ENCODE data around the gene SELENON. TPM values are rescaled to one million over a fixed set of nuclear protein-coding genes. Genes with fewer than 3 reads are reported as not detected.

SELENON gene
- total and polyA plus RNA-seq, 2 of the 13 experiments (the other 11 are each of a cell fraction or from before 2014, with no cell fraction given), result 3.8 to 8.0 TPM

DNA sequence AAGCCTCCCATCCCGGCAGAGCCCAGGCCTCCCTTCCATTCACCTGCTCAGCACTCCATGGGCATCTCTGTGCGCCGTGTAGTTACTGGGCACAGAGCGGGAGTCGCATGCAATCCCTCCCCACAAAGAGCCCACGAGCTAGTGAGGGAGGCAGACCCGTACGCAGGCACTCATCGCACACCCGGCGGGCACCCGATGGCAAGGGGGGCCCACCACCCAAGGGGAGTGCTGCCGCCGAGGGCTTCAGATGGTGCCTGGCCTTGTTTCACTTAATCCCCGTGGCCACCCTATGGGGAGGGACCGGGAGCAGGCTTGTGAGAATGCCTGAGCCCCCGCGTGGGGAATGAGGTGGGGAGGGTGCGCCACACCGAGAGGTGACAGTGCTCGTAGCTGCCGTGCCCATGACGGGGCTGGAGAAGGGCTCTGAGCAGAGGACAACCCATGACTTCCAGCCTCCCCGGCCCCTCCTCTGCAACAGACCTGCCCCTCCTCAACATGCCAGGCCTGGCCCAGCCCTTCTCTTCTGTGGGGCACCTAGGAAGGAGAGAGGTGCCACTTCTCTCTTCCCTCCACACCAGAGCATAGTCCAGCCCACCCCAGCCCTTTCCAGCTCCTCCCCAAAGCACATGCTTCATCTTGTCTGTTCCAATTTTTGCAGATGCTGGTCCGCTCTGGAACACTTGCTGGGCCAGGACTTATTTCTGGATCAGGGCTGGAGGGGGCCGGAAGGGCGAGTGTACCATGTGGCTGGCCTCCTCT is 30.2 kb upstream of the SELENON start:
- H3K36me3 ChIP-seq (replicated peaks in 1 of 2; ENCODE audit: control insufficient read depth in 1 of 2, insufficient read depth in 2 of 2, low read length in 2 of 2), result no peaks in the 10 kb centered on the region

DNA sequence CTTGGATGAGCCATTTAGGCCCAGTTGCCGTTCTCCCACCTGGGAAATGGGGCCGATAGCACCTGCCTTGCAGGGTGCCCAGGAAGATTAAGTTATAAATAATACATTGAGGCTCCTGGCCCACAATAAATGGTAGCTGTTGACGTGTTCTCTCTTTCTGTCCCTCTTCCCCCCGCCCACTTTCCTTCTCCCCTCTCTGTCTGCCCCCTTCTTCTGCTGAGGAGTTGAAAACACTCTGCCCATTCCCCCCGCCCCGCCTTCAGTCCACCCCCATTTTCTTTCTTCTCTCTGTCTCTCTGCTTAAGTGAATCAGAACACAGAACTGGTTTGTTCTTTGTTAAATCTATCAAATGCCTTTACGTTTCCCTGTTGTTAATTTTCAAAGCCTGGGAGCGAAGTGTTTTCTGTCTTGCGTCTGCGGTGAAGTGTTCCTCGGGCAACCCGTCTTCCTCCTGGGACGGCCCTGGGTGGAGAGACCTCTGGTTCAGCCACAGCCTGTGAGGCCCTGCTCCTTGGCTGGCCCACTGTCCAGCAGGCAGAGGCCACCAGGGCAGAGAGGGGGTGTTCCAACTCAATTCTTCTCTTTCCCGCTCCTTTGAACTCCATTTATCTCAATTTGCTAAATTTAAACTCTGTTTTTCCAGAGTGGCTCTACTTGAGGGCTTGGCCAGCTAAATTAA is 29.3 kb upstream of the SELENON start:
- DNase-seq (ENCODE audit: low spot score), result no peak
- no peak for FAIRE-seq
- TF ChIP-seq PRPF4 (IDR thresholded peaks at IDR 0.05; ENCODE audit: low read depth, low read length, poor library complexity, severe bottlenecking) (no peak), DDIT3 (CRISPR knock-in tag; IDR thresholded peaks at IDR 0.05) (no peak), ZNF558 (CRISPR knock-in tag; IDR thresholded peaks at IDR 0.05; ENCODE audit: borderline replicate concordance) (no peak), RXRA (CRISPR knock-in tag; IDR thresholded peaks at IDR 0.05) (no peak), ZSCAN9 (CRISPR knock-in tag; IDR thresholded peaks at IDR 0.05; ENCODE audit: borderline replicate concordance) (no peak), ZKSCAN8 (CRISPR knock-in tag; IDR thresholded peaks at IDR 0.05; ENCODE audit: borderline replicate concordance) (no peak), ZNF790 (CRISPR knock-in tag; IDR thresholded peaks at IDR 0.05; ENCODE audit: borderline replicate concordance) (no peak), ZNF296 (CRISPR knock-in tag; conservative IDR thresholded peaks at IDR 0.05) (no peak), ZNF484 (CRISPR knock-in tag; IDR thresholded peaks at IDR 0.05; ENCODE audit: borderline replicate concordance, low read depth) (no peak)
- H3K4me1 ChIP-seq (ENCODE audit: insufficient read depth, low read length), result peaks cover 60% of the 10 kb centered on the region
- ATAC-seq, result no peak
- no peaks in the 10 kb centered on the region for H3K79me2 ChIP-seq (ENCODE audit: insufficient read depth, low read length)
- peak overlapping the region; percentile 35 to 69 (median 52); a peak in 4 of 6 replicates for H3K4me3 ChIP-seq (replicated peaks in 1 of 3; ENCODE audit: insufficient read depth in 1 of 3, low read depth in 2 of 3, low read length in 3 of 3)
- H4K20me1 ChIP-seq (ENCODE audit: insufficient read depth, low read length), result no peaks in the 10 kb centered on the region
- intact Hi-C loops (cut with micrococcal nuclease; ENCODE audit: unreplicated experiment), result loop anchor here (10.0 kb wide), 1 partner anchor 76 kb away; no protein-coding TSS in a partner anchor
- in situ Hi-C loops (cut with HindIII; ENCODE audit: extremely low pct_ligation_motif_present, low pct_unique_long_range_greater_than_20kb), result no loop called here
- H2AFZ ChIP-seq (ENCODE audit: low read length), result peak overlapping the region; percentile 0
- H3K4me2 ChIP-seq (ENCODE audit: low read depth, low read length), result peak overlapping the region; percentile 93
- H3K27me3 ChIP-seq (ENCODE audit: control insufficient read depth in 1 of 2, insufficient read depth in 2 of 2, low read length in 2 of 2), result peaks cover 7 to 27% of the 10 kb centered on the region in 2 experiments
- ChIA-PET CTCF (ENCODE audit: low intra/inter-chr PET ratio, low total read pairs) (interaction anchor here (1.1 kb wide), 1 partner anchor 9 kb away, joined by 3 read pairs; no protein-coding TSS in a partner anchor), POLR2A (no interaction called here)
- 41% methylated on average over 14 of the region's 14 CpGs for WGBS (ENCODE audit: low lambda C conversion rate)
- no peaks in the 10 kb centered on the region for H3K9me3 ChIP-seq (ENCODE audit: low read length)
- no peak overlapping the region for H3K27ac ChIP-seq (ENCODE audit: extremely low read length, insufficient read depth, low read length)
- H3K9ac ChIP-seq (ENCODE audit: insufficient read depth, low read depth, low read length), result peak overlapping the region; percentile 38; the same call in 1 of the 2 replicates
- BruUV-seq (replicated peaks), result no TSS peak
- no peaks in the 10 kb centered on the region for H3K36me3 ChIP-seq (replicated peaks in 1 of 2; ENCODE audit: control insufficient read depth in 1 of 2, insufficient read depth in 2 of 2, low read length in 2 of 2)

More for the DNA sequence above, 30.2 kb upstream of the SELENON start:
- ATAC-seq (no peak), FAIRE-seq (no peak), DNase-seq (ENCODE audit: low spot score) (no peak)
- Histone ChIP-seq H3K9me3 (ENCODE audit: low read length) (no peaks in the 10 kb centered on the region), H4K20me1 (ENCODE audit: insufficient read depth, low read length) (no peaks in the 10 kb centered on the region), H3K79me2 (ENCODE audit: insufficient read depth, low read length) (no peaks in the 10 kb centered on the region), H3K27me3 (ENCODE audit: control insufficient read depth in 1 of 2, insufficient read depth in 2 of 2, low read length in 2 of 2) (peaks cover 7 to 21% of the 10 kb centered on the region in 2 experiments), H3K9ac (ENCODE audit: insufficient read depth, low read depth, low read length) (no peak overlapping the region), H2AFZ (ENCODE audit: low read length) (no peak overlapping the region), H3K27ac (ENCODE audit: extremely low read length, insufficient read depth, low read length) (no peak overlapping the region), H3K4me3 (replicated peaks in 1 of 3; ENCODE audit: insufficient read depth in 1 of 3, low read depth in 2 of 3, low read length in 3 of 3) (no peak overlapping the region), H3K4me2 (ENCODE audit: low read depth, low read length) (no peak overlapping the region), H3K4me1 (ENCODE audit: insufficient read depth, low read length) (peaks cover 51% of the 10 kb centered on the region)
- intact Hi-C loops (cut with micrococcal nuclease; ENCODE audit: unreplicated experiment), result loop anchor here (10.0 kb wide), 1 partner anchor 75 kb away; no protein-coding TSS in a partner anchor
- 79% methylated on average over 11 of the region's 27 CpGs for WGBS (ENCODE audit: low lambda C conversion rate)
- ChIA-PET CTCF (ENCODE audit: low intra/inter-chr PET ratio, low total read pairs) (interaction anchor here (1.1 kb wide), 1 partner anchor 8 kb away, joined by 3 read pairs; no protein-coding TSS in a partner anchor), POLR2A (no interaction called here)
- TF ChIP-seq HNRNPL (IDR thresholded peaks at IDR 0.05; ENCODE audit: low read depth, low read length) (peak; percentile 65; the same call in 1 of the 2 replicates), CBX2 (IDR thresholded peaks at IDR 0.05; ENCODE audit: low read depth, low read length) (no peak), CBX2 (CRISPR knock-in tag; IDR thresholded peaks at IDR 0.05; ENCODE audit: low read depth) (no peak), TCF7L2 (IDR thresholded peaks at IDR 0.05; ENCODE audit: low read depth, low read length) (no peak)
- in situ Hi-C loops (cut with HindIII; ENCODE audit: extremely low pct_ligation_motif_present, low pct_unique_long_range_greater_than_20kb), result no loop called here
- BruUV-seq (replicated peaks), result no TSS peak
